ENCODE measurements around the gene ELOVL1. TPM values are rescaled to one million over a fixed set of nuclear protein-coding genes. Genes with fewer than 3 reads are reported as not detected.
"Not testable (repeated sequence)": the region's sequence is repeated elsewhere in the genome, so short reads cannot be mapped to it uniquely, and the experiment has no call there.

The ELOVL1 gene
- 10 to 100 TPM; 26.3 to 65.0 (median 41.0) TPM for total RNA-seq

DNA sequence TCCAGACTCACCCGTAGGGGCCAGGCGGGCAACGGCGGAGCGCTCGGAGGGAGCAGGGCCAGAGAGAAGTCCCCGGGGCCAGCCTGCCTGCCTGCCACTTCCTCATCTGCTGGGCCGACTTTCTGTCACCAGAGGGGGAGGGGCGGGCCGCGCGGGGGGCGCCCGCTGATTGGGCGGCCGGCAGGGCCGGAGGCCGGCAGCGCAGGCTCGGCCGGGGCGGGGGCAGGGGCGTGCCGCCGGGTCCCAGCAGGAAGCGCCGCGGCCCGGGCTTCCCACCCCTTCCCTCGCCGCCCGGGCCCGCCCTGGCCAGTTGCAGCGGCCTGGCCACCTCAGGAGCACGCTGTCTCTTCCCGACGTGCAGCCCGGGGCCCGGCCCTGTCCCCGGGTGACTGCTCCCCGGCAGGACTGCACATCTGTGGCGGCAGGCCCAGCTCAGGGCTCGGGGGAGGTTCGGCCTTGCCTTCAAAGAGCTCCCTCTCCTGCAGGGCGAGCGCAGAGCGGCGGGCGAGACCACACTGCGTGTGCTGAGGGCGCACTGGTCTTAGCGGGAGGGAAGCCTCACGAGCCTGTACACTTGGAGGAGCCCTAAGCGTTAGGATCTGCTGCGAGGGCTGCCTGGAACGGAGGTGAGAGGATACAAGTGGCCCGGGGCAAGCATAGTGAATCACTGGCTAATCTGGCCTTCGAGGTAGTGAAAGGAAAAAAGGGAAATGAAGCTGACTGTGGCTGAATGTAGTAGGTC lies at the start of gene ELOVL1:
TSS of gene ELOVL1 (minus strand) at position 108 of the 742 bp plus-strand sequence. CDS start 2,402 bp downstream, outside the sequence.
- Histone ChIP-seq H3K36me3 (peaks cover 0 to 30% of the 10 kb centered on the region in 2 donors), H3K27me3 (no peaks in the 10 kb centered on the region), H3K4me3 (peak within 1 kb of the TSS; percentile 85 to 94), H3K9me3 (no peaks in the 10 kb centered on the region), H3K27ac (peak within 1 kb of the TSS; percentile 91 to 96 (median 96)), H3K4me1 (peaks cover 6 to 46% (median 16%) of the 10 kb centered on the region in 3 donors)
- TF ChIP-seq, protein P1, sequence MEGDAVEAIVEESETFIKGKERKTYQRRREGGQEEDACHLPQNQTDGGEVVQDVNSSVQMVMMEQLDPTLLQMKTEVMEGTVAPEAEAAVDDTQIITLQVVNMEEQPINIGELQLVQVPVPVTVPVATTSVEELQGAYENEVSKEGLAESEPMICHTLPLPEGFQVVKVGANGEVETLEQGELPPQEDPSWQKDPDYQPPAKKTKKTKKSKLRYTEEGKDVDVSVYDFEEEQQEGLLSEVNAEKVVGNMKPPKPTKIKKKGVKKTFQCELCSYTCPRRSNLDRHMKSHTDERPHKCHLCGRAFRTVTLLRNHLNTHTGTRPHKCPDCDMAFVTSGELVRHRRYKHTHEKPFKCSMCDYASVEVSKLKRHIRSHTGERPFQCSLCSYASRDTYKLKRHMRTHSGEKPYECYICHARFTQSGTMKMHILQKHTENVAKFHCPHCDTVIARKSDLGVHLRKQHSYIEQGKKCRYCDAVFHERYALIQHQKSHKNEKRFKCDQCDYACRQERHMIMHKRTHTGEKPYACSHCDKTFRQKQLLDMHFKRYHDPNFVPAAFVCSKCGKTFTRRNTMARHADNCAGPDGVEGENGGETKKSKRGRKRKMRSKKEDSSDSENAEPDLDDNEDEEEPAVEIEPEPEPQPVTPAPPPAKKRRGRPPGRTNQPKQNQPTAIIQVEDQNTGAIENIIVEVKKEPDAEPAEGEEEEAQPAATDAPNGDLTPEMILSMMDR (IDR thresholded peaks at IDR 0.05), result peak in 3 of 4 experiments; percentile 29 to 49 (median 49)
- peak; percentile 63 for TF ChIP-seq POLR2AphosphoS5 (IDR thresholded peaks at IDR 0.05)
- peak; percentile 75 to 80 for TF ChIP-seq POLR2A (IDR thresholded peaks at IDR 0.05)
- no peak for TF ChIP-seq EP300 (IDR thresholded peaks at IDR 0.05)
- peak; percentile 98 for ATAC-seq
- 0% methylated on average over 1 to 2 of the region's 58 CpGs for WGBS, 2 donors (ENCODE audit: low coverage in 1 of 2)

DNA sequence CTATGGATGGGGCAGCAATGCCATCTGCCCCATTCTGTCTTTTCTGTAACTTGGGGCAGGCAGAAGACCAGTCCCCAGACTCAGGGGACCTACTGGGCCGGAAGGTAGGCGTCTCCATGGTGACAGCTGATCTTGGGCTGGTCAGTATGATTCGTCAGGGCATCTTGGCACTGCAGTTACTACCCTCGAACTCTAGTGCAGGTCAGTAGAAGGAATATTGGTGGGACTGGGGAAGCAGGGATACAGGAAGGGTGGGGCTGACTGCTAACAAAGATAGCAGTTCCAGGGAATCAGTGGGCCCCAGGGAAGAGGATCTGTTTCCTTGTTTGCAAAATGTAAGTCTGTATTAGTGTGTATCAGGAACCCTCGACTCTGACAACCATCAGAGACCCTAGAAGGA lies 48.1 kb upstream of the ELOVL1 start:
- peaks cover 2 to 71% of the 10 kb centered on the region in 2 donors for H3K36me3 ChIP-seq
- no peak overlapping the region for H3K4me3 ChIP-seq
- TF ChIP-seq POLR2AphosphoS5 (IDR thresholded peaks at IDR 0.05) (no peak), POLR2A (IDR thresholded peaks at IDR 0.05) (no peak), EP300 (IDR thresholded peaks at IDR 0.05) (no peak)
- TF ChIP-seq, protein P1 (IDR thresholded peaks at IDR 0.05), result no peak
- no peaks in the 10 kb centered on the region for H3K4me1 ChIP-seq
- H3K9me3 ChIP-seq, result no peaks in the 10 kb centered on the region
- 63 to 82% methylated on average over 2 of the region's 5 CpGs for WGBS, 2 donors (ENCODE audit: low coverage in 1 of 2)
- H3K27me3 ChIP-seq, result no peaks in the 10 kb centered on the region
- H3K27ac ChIP-seq, result no peak overlapping the region
- ATAC-seq, result no peak

DNA sequence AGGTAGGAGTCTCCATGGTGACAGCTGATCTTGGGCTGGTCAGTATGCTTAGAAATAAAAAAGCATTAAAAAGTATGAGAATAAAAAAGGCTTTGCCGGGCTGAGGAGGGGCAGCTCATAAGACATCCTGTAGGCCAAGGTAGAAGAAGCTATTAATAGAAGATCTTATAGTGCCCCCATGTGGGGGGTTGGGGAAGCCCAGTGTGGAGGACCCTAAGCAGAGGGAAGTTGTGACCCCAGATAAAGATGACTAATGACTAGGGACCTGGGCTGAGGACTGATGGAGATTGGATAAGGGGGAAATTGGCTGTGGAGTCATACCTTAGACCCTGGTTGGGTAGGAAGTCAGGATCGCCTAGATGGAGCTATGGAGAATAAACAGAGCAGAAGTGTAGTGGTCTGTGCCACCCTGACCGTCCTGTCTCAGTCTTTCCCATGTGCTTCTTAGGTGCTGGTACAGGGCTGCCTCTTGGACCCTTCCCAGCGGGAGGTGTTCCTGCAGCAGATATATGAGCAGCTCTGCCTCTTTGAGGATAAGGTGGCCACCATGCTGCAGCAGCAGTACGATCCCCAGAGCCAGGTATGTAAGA lies 46.9 kb upstream of the ELOVL1 start:
- Histone ChIP-seq H3K36me3 (peaks cover 0 to 71% of the 10 kb centered on the region in 2 donors), H3K4me3 (no peak overlapping the region)
- WGBS, 2 donors (ENCODE audit: low coverage in 1 of 2), result 44 to 55% methylated on average over 1 to 3 of the region's 5 CpGs

DNA sequence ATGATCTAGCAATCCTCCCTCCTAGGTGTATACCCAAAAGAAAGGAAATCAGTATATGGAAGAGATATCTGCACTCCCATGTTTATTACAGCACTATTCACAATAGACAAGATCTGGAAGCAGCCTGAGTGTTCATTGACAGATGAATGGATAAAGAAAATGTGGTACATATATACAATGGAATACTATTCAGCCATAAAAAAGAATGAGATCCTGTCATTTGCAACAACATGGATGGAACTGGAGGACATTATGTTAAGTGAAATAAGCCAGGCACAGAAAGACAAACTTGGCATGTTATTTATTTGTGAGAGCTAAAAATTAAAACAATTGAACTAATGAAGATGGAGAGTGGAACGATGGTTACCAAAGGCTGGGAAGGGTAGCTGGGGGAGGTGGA lies 45.6 kb upstream of the ELOVL1 start:
- not testable (repeated sequence) for H3K9me3 ChIP-seq, H3K27me3 ChIP-seq, H3K4me3 ChIP-seq, ATAC-seq, H3K27ac ChIP-seq, H3K4me1 ChIP-seq
- H3K36me3 ChIP-seq, result peaks cover 0 to 71% of the 10 kb centered on the region in 2 donors
- 88 to 91% methylated on average over 1 of the region's 1 CpG for WGBS, 2 donors (ENCODE audit: low coverage in 1 of 2)

More for the DNA sequence above, 46.9 kb upstream of the ELOVL1 start:
- peak; percentile 57 for ATAC-seq
- TF ChIP-seq, protein P1 (IDR thresholded peaks at IDR 0.05), result peak in 3 of 4 experiments; percentile 54 to 68 (median 56)
- TF ChIP-seq POLR2A (IDR thresholded peaks at IDR 0.05), result no peak
- Histone ChIP-seq H3K27me3 (no peaks in the 10 kb centered on the region), H3K9me3 (no peaks in the 10 kb centered on the region), H3K27ac (no peak overlapping the region), H3K4me1 (no peaks in the 10 kb centered on the region)

DNA sequence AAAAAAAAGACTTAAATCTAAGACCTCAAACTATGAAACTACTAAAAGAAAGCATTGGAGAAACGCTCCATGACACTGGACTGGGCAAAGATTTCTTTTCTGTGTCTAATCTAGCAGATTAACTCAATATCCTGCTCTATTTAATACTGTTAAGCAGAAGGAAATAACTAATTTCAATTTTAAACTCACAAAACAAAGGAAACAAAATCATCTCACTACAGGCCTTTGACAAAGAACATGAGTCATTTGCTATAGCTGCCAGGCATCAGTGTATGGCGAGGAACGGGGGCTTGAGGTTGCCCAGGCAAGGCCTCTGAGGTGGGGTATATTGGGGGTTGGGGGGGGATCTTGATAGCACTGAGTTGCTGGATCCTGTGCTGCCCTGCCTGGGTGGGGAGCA lies 42.8 kb upstream of the ELOVL1 start:
- no peaks in the 10 kb centered on the region for H3K27me3 ChIP-seq
- ATAC-seq, result no peak
- 56 to 85% methylated on average over 1 of the region's 3 CpGs for WGBS, 2 donors (ENCODE audit: low coverage in 1 of 2)
- peaks cover 3 to 71% of the 10 kb centered on the region in 2 donors for H3K36me3 ChIP-seq
- H3K4me3 ChIP-seq, result no peak overlapping the region
- no peaks in the 10 kb centered on the region for H3K9me3 ChIP-seq
- TF ChIP-seq, protein P1 (IDR thresholded peaks at IDR 0.05), result no peak
- no peak for TF ChIP-seq EP300 (IDR thresholded peaks at IDR 0.05)
- TF ChIP-seq POLR2AphosphoS5 (IDR thresholded peaks at IDR 0.05), result no peak
- TF ChIP-seq POLR2A (IDR thresholded peaks at IDR 0.05), result no peak
- no peaks in the 10 kb centered on the region for H3K4me1 ChIP-seq
- no peak overlapping the region for H3K27ac ChIP-seq

Data from gastroesophageal sphincter (tissue), 4 donors.